GM18517 (cell line): Measurements from ENCODE around the gene CDC25A.

ENCODE experiments used
- ATAC-seq: cut with Tn5 transposase; IDR thresholded peaks from one replicate; pipeline ENCODE4 v1.9.1; 2021; ENCODE audit warnings: mild to moderate bottlenecking, moderate library complexity; ENCODE audit not compliant: unreplicated experiment

CDC25A gene

DNA sequence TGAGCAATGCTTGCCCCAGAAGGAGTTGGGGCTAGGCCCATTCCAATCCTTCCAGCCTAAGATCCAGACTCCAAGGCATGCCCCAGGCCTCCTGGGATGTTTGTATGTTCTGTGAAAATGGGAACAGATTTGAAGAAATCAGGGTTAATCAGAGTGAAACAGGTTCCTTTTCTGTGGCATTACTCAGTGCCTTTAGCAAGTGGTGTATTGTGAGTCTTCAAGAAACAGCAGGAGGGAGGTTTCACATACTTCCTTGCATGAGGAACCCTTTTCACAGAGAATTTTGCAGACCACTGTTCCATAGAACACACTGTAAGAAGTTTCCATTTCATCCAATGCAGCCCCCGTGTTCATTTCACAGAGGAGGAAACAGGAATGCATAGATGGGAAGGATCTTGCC is 8.4 kb upstream of the CDC25A start:
- ATAC-seq = no peak

DNA sequence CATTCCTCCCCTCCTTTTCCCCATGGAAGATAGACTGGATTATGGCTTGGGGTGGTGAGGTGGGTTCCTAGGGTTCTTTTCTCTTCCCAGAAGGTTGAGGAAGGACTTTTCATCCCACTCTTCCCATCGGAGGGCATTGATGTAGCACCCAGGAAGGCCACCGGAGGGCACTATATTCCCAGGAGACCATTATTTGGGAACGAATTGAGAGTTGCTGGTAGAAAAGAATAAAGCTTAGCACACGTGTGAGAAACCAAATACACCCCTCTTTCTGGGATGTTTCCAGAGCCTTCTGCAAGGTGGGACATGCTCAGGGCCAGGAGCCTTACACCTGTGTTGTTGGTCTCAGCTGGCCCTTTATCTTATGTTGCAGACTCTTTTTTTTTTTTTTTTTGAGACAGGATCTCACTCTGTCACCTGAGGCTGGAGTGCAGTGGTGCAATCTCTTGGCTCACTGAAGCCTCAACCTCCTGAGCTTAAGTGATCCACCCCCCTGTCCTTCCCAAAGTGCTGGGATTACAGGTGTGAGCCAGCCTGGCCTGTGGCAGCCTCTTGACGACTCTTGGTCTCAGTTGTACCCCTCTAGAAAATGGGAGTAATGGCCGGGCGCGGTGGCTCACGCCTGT is 6.3 kb upstream of the CDC25A start:
- ATAC-seq = no peak

DNA sequence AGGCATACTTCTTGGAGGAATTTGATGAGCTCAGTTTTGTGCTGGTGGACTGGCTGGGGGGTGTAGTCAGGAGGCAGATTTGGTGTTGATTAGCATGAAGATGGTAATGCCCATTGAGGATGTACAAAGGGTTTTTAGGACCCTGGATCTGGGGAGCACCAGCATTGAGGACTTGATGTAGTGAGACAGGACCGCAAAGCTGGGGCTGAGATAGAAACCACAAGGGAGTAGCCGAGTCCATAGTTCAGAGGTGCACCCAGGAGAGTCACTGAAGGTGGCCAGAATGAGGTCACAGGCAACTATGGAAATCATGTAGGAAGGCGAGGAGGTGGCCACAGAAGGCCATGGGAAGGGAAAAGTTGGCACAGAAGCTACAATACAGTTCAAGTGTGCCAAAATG is 2.7 kb upstream of the CDC25A start:
- ATAC-seq = no peak

DNA sequence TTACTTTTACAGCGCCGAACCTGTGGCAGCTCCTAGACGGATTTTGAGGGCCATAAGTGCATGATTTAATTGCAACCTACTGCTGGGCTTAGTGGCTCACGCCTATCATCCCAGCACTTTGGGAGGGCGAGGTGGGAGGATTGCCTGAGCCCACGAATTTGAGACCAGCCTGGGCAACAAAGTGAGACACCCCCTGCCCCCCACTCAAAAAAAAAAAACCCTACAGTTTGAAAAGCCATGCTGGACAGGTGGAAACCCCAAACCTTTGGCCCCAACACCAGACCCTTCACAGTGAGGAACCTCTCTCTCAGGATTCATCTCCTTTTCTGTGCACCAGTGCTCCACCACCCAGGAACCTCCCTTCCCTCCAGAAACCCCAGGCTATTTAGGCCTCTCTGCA is 1.1 kb upstream of the CDC25A start:
- no peak for ATAC-seq

DNA sequence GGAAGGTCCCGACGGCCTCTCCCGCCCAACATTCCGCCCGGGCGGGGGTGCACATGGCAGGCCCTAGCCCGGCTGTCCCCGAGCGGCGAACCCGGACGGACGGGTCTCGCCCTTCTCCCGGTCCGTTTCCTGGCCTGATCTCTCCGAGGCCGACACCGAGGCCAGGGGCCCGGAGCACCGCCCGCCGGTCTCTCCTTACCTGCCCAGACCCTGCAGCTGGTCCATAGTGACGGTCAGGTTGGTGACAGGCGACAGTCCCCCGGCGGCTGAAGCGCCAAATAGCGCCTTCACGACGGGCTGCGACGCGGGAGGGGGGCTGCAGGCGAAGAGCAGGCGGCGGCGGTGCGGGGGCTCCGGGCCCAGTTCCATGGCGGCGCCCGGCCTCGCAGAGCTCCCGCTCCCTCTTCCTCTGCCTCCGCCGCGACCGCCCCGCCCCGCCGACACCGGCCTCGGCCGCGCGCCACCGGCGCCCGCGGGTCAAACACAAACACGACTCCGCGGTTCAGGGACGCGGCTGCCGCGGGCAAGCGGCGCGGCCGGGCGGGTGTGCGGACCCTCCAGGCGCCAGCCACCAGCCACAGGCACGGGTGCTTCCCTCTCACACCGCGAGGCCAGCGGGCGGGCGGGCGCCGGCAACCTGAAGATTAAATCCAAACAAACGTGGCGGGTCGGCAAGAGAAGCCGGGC is 495 bp downstream of the CDC25A start:
- ATAC-seq = peak; percentile 31

DNA sequence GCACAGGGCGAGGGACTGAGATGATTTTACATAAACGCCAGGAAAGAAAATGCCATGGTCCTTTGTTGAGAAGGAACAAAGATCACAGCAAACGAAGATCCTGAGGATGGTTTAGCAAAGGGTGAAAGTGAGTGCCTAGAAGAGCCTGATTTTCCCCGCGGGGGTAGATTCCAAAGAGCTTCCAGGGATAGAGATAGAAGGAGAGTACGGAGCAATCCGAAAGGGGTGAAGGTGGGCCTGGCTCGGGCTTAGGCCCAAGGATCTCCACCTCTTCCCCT is 977 bp downstream of the CDC25A start:
- no peak for ATAC-seq

DNA sequence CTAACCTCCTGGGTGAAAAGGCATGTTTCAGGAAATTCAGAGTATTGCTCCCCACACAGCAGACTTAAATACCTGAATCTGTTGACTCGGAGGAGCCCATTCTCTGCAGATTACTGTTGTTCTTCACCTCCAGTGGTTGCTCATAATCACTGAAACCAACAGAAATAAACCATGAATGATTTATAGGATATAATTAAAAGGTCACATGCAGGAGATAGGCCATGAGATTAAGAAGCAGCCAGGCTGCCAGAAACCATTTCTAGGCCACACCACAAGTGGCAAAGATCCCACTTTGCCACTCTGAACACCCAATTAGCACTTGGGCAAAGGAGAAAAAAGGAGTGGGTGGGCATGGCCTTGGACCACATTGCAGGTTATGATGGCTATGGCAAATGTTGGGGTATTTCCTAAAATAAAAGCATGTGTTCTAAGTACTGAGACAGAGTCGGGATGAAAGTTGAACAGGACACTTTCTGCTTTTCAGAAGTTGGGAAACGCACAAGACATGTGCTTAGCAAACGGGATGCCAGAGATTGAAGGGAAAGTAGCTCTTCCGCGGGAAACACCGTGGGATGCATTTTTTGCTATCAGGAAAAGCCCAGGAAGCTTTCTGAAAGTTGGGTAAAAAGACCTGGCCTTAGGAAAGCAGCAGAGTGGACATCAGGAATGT is 1.5 kb downstream of the CDC25A start:
- no peak for ATAC-seq

DNA sequence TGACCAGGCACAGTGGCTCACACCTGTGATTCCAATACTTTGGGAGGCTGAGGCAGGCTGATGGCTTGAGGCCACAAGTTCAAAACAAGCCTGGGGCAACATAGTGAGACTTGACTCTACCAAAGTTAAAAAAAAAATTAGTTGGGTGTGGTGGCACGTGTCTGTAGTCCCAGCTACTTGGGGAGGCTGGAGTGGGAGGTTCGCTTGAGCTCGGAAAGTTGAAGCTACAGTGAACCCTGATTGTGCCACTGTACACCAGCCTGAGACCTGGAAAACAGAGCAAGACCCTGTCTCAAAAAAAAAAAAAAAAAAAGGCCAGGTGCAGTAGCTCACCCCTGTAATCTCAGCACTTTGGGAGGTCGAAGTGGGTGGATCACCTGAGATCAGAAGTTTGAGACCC is 3.1 kb downstream of the CDC25A start:
- ATAC-seq = no peak

DNA sequence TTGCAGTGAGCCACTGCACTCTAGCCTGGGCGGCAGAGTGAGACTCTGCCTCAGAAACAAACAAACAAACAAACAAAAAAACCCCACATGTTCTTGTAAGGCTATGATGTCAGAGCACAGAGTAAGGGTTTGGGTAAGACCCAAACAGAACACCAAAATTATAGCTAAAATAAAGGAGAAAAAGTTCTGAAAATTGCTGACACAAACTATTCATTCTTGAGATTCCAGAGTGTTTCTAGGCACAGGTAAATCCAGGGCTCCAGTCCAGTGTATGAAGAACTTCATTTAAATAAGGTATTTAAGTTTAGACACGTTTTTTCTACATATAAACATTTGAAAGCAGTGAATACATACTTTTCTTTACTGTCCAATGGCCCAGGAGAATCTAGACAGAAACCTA is 3.9 kb downstream of the CDC25A start:
- ATAC-seq = no peak

DNA sequence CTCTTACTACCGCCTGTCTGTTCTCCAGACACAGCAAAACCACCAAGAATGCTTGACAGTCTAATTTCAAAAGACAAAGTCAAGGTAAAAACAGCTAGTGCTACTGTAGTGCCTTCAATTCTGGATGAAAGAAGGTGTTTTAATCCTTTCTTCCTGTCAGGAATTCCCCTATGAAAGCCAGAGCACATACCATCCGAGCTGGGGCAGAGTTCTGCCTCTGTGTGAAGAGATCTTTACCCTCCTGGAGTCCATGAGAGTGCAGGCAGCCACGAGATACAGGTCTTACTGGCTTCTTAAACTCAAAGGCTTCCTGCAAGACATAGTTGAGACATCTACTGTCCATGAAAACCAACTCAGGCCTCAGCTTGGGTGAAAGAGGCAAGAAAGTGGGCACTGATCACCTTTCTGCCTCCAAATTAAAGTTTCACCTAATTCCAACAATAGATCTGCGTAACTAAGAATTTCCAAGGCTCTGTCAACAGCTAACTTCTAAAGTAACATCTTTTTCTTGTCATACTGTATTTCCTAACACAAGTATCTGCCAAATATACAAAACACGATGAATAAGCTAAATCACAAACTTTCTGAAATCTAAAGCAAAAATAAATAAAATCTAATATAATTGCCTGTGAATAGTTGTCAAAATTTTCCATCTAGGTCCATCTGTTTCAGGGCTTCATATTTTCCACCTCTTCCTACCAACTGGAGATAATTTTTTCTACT is 7.5 kb downstream of the CDC25A start:
- no peak for ATAC-seq

DNA sequence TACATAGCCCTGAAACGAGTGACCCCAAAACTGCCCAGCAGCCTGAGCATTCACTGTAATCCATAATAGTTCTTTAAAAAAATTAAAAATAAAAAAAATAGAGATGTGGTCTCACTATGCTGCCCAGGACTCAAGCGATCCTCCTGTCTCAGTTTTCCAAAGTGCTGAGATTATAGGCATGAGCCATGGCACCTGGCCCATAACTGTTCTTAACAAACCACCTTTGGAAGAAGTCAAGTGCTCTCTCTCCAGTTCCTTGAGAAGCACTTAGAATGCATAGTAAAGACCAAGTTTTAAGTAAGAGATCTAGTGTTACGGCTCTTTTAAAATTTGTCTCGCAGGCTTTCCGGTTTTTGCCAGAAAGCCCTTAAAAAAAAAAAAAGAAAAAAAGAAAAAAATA is 8.2 kb downstream of the CDC25A start:
- ATAC-seq = no peak

DNA sequence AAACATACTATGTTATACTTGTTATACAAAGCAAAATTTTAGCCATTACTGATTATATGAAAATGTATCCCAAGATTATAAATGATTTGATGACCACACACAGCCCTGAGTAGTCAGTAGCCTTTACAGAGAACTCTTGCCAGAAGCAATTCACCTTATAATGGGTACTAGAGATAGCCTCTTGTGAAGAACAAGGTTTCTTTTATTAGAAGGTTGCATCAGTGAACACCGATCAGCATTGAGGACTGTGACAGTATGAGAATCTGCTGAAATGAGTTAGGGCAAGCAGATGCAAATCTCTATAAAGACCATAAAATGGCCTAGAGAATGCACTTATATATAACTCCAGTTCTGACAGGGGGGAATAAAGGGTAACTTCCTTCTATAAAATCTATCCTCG is 10.1 kb downstream of the CDC25A start:
- ATAC-seq = no peak

DNA sequence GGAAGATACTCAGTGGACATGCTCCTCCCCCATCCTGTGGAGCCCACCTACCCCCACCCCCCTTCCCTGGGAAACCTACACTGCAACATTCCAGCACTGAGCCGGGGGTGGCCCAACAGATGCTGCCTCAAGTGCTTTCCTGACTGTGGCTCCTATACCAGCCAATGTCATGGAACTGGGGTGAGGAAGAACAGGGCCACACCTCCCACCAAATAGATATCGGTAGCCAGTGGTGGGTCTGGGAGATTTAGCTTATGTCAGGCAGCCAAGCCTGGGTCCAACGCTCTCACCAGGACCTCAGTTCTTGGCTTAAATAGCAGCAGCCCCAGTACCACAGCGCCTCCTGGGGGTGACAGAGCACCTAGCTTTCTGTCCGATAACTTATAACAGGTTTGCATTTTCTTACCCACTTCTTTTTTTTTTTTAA is 30.3 kb downstream of the CDC25A start:
- ATAC-seq = no peak

DNA sequence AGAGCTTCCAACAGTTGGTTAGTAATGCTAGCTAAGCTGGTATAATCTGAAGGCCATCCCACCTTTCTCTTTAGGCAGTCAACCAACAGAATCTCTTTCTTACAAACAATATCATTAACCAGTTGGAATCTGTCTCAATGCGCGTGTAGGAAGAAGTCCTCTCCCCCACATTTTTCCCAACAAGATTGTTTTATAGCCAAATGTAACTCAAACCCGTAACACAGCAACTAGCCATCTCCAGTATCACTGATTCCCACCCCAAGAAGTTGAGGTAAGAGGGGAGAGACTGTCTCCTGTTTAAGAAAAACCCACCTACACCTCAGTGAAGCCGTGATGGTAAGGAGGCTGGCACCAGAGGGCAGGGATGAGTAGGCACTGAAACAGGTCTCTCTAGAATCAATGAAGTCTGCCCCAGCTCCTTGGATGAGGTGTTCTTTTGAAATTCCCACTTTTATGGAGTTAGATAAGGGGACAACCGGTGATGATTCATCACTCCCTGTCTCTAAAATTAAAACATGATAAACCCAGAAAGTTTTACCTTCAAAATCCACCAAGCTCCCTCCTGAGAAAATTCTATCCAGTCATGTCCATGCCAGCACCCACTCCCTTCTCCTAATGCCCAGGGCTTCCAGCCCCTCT is 30.9 kb downstream of the CDC25A start:
- ATAC-seq = no peak

DNA sequence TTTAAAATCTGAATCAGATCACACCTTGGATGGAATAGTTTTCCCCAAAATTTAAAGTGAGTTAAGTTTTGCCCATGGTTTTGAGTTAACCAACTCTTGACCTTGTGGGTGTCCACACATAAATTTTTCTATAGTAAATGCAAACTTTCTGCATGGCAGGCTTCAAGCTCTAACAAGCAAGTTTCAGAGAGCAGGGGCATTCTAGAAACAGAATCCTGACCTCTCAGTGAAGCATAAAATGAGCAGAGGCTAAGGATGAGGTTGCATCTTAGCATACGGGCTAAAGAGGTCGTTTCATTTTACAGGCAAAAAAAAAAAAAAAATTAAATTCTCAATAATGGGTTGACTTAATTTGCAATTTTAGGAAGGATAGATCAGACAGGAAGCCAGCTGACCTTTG is 32.1 kb downstream of the CDC25A start:
- no peak for ATAC-seq

DNA sequence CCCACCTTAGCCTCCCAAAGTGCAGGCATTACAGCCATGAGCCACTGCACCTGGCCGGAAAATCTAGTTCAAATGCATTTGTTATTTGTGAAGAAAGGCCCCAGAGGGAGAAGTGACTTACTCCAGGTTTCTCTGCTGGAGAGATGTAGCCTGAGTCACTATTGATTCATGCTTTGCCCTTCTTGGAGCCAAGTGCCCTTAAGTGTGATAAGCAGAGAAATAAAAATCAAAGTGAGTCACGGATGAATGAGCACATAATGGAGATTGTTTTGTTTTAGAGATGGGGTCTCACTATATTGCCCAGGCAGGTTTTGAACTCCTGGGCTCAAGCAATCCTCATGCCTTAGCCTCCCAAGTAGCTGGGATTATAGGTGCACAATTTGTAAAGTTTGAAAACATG is 33.1 kb downstream of the CDC25A start:
- no peak for ATAC-seq

DNA sequence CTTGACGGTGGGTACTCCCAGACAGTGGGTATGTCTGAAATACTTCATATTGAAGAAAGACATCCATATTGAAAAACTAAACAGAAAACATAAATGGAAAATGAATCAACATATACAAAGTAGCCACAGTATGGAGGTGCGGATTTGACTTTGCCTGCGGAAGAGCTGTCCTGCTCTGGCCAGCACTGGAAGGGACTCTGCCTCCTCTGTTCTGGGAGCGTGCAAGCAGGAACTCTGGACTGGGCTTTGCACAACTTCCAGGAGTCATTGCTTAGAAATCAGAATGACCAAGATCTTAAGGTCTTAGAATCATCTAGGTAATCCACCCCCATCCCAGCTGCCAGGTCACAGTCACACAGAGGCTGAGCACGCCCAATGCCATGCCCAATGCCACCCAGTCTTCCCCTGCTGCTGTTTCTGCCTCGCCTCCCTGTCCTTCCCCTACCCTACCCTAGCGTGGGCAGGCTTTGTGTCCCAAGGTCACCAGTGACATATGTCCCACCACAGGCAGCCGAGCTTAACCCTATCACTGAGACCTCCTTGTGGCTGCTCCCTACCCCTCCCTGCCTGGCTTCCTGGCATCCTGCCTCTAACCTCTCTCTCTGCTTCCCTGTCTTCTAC is 36.3 kb downstream of the CDC25A start:
- ATAC-seq = no peak

DNA sequence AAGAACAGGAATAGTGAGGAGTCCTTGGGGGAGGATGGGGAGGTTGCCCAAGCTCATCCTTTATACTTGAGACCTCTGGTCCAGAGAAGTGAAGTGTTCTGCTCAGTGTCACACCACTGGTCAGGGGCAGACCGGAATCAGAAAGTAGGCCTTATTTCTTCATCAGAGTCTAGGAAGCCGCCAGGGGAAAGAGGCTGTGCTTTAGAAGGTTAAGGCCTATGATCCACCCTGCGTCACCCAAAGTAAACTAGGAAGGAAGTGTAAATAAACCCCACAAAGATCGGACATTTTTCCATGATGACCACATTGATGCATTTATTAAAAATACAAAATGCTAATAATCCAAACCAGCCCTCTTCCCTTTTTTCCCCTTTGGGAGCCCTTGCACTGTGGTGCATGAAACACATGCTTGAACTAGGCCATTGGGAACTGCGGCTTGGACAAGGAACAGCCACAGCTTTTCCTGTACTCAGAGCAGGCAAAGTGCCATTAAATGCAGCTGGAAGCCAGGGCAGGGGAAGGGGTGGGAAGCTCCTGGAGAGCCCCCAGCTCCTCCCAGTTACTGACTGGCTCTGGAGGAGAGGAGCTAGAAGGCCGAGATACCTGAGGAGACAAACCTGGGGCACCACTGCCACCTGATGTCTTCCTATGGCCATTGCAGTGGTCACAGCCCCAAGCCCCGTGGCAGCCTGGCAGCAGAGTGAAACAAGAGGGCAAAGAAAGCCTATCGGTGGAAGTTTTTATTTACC is 37.0 kb downstream of the CDC25A start:
- ATAC-seq = no peak

DNA sequence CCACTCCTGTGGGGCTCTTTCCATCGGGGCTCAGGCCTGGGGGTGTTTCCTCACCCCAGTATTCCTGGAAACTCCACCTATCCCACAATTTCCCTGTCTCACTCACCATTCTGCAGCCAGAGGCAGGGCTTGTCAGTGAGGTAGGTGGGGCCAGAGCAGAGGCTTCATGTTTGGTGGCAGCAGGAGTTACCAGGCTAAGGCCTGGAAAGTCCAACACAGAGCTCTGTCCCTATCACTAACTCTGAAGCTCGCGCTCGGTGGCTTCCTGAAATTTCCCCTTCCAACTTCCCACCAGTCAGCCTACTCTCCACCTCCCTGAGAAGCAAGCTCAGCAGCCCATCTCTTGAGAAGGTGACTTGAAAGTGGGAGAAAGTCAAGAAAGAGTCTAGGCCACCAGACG is 44.2 kb downstream of the CDC25A start:
- no peak for ATAC-seq

DNA sequence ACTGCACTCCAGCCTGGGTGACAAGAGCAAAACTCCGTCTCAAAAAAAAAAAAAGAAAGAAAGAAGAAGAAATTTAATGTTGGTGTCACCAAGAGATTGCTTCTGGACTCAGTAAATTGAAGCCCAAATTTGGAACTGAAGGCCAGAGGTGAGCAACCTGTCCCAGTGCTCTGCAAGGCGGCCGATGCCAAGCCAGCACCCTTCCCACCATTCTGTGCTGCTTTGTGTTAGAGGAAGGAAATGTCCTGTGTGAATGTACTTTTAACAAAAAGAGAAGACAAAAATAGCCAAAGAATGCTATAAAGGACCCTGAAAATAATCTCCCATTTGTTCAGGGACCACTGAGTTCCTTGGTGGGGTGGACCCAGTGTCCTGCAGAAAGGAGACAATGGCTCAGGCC is 44.6 kb downstream of the CDC25A start:
- no peak for ATAC-seq
